Body of pancreas (tissue), 4 donors: ENCODE measurements around the gene PECR. TPM values are rescaled to one million over a fixed set of nuclear protein-coding genes. Genes with fewer than 3 reads are reported as not detected.

ENCODE experiments used
- ATAC-seq: fragments of 150-250 bp; one replicate; pipeline ENCODE4 v1.9.1; 2016
- DNase-seq, 4 donors: peaks; one replicate each; pipeline ENCODE4 v3.0.0-alpha.2; 2019
- H3K27ac ChIP-seq, 4 donors: fragments of 200-600 bp; sonication (generic); 1 replicate in 3 of 4; 2 replicates in 1 of 4; pipeline versions ENCODE4 v1.5.1 to v1.6.1; 2016 to 2019; ENCODE audit warnings: mild to moderate bottlenecking in 1 of 4, mixed read lengths in 1 of 4, moderate library complexity in 1 of 4
- H3K27me3 ChIP-seq, 2 donors: fragments of 200-600 bp; sonication (generic); one replicate each; pipeline ENCODE4 v1.6.0; 2016; ENCODE audit warnings: mild to moderate bottlenecking in 1 of 2
- H3K36me3 ChIP-seq, 2 donors: fragments of 200-600 bp; sonication (generic); replicated peaks in 1 of 2; 2 replicates each; pipeline ENCODE4 v1.5.1; 2016; ENCODE audit warnings: low read depth in 2 of 2; ENCODE audit not compliant: insufficient read depth in 1 of 2
- H3K4me1 ChIP-seq: fragments of 200-600 bp; sonication (generic); one replicate; pipeline ENCODE4 v1.6.0; 2016
- H3K4me3 ChIP-seq, 2 donors: fragments of 200-600 bp; sonication (generic); 1 replicate in 1 of 2; 2 replicates in 1 of 2; pipeline ENCODE4 v1.5.1; 2016 to 2019
- H3K9me3 ChIP-seq, 3 donors: fragments of 200-600 bp; sonication (generic); 1 replicate in 2 of 3; 2 replicates in 1 of 3; pipeline ENCODE4 v1.5.1; 2016
- POLR2A ChIP-seq, 3 donors: fragments of 450-650 bp; IDR thresholded peaks; one replicate each; pipeline ENCODE4 v1.6.1; 2016; ENCODE audit warnings: antibody characterized with exemption in 3 of 3, mild to moderate bottlenecking in 2 of 3
- WGBS, 2 donors: methylation state at CpG; one replicate each; pipeline ENCODE4 v1.1.5; 2017; 5-methylcytosine and 5-hydroxymethylcytosine counted together
- intact Hi-C: fragments of 100-400 bp; cut with DNase I; formaldehyde crosslinking; loops from one replicate; pipeline ENCODE4 v1.15.1; 2023
- total RNA-seq, 2 donors: library from RNA; depleted of rRNA; stranded (reverse); fragments of >200 nt; gene quantifications; one replicate each; pipeline ENCODE4 v1.1.0, GENCODE V29; 2016
- TF ChIP-seq, protein P1 (sequence below), 7 experiments: fragments of 450-650 bp in 4 of 7; fragments of 200-600 bp in 3 of 7; sonication (generic) in 3 of 7; IDR thresholded peaks; one replicate each; pipeline ENCODE4 v1.5.1; 2016 to 2019; ENCODE audit warnings: antibody characterized with exemption in 7 of 7

The PECR gene
- total RNA-seq, 2 donors from 2014 or later: 5.9 to 6.5 TPM

DNA sequence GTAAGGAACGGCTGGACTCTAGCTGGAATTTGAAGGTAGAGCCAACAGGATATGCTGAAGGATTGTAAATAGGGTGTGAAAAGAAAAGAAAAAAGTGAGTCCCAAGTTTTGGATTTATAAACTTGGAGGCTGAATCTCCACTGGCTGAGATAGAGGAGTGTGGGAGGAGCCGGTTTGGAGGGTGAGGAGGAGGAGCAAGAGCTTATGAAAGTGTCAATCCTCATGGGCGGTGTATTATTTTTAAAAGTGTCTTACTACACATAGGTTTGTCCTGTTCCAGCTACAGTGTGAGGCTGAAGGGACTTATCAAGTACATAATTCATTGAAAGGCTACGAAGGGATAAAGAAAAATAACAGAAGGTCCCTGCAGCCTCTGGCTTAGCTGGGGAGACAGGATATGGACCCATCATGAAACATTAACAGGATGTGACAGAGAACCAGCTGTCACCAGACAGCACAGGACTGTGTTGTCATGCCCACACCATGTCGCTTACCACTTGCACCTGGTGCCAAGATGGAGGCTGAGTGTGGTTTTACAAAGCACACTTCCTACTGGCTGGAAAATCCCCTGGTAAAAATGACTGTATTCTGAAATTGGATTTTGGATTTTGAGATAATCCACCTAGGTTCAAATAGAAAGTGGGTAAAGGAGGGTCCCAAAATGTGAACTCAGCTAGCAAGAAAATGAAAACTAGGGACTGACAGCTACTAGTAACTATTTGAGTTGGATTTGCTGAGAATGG, 65.7 kb downstream of the PECR start:
- ATAC-seq: no peak
- no peaks in the 10 kb centered on the region for H3K9me3 ChIP-seq
- DNase-seq: no peak
- intact Hi-C loops: no loop called here
- no peak overlapping the region for H3K27ac ChIP-seq
- peaks cover 7% of the 10 kb centered on the region for H3K4me1 ChIP-seq
- H3K27me3 ChIP-seq: no peaks in the 10 kb centered on the region
- TF ChIP-seq, protein P1, sequence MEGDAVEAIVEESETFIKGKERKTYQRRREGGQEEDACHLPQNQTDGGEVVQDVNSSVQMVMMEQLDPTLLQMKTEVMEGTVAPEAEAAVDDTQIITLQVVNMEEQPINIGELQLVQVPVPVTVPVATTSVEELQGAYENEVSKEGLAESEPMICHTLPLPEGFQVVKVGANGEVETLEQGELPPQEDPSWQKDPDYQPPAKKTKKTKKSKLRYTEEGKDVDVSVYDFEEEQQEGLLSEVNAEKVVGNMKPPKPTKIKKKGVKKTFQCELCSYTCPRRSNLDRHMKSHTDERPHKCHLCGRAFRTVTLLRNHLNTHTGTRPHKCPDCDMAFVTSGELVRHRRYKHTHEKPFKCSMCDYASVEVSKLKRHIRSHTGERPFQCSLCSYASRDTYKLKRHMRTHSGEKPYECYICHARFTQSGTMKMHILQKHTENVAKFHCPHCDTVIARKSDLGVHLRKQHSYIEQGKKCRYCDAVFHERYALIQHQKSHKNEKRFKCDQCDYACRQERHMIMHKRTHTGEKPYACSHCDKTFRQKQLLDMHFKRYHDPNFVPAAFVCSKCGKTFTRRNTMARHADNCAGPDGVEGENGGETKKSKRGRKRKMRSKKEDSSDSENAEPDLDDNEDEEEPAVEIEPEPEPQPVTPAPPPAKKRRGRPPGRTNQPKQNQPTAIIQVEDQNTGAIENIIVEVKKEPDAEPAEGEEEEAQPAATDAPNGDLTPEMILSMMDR (IDR thresholded peaks at IDR 0.05): no peak
- no peak for TF ChIP-seq POLR2A (IDR thresholded peaks at IDR 0.05)
- no peaks in the 10 kb centered on the region for H3K36me3 ChIP-seq
- WGBS, 2 donors: 76 to 86% methylated on average over 5 of the region's 5 CpGs
- H3K4me3 ChIP-seq: no peak overlapping the region

GRCh38 chr2:216014986-216015385, 66.6 kb downstream of the PECR start:
- Histone ChIP-seq H3K4me3 (no peak overlapping the region), H3K27me3 (no peaks in the 10 kb centered on the region), H3K27ac (no peak overlapping the region), H3K4me1 (peaks cover 7% of the 10 kb centered on the region), H3K9me3 (no peaks in the 10 kb centered on the region), H3K36me3 (no peaks in the 10 kb centered on the region)
- 91 to 92% methylated on average over 23 of the region's 23 CpGs for WGBS, 2 donors
- TF ChIP-seq POLR2A (IDR thresholded peaks at IDR 0.05): no peak
- TF ChIP-seq, protein P1 (IDR thresholded peaks at IDR 0.05): no peak
- intact Hi-C loops: no loop called here
- DNase-seq (no peak), ATAC-seq (no peak)

- Histone ChIP-seq H3K36me3 (no peaks in the 10 kb centered on the region), H3K4me3 (no peak overlapping the region), H3K27ac (no peak overlapping the region), H3K27me3 (no peaks in the 10 kb centered on the region), H3K9me3 (no peaks in the 10 kb centered on the region), H3K4me1 (peaks cover 7% of the 10 kb centered on the region)
- no peak for DNase-seq
- WGBS, 2 donors: 79 to 84% methylated on average over 8 of the region's 8 CpGs
- intact Hi-C loops: no loop called here
- no peak for TF ChIP-seq POLR2A (IDR thresholded peaks at IDR 0.05)
- TF ChIP-seq, protein P1 (IDR thresholded peaks at IDR 0.05): no peak
- no peak for ATAC-seq
These were observed 67.6 kb downstream of the PECR start for GRCh38 chr2:216014006-216014405.

- no peaks in the 10 kb centered on the region for H3K36me3 ChIP-seq
- H3K27ac ChIP-seq: peak within 1 kb of the TSS; percentile 20 to 69 (median 60)
- peak; percentile 78 to 84 (median 80) for DNase-seq
- no peaks in the 10 kb centered on the region for H3K27me3 ChIP-seq
- WGBS, 2 donors: 1% methylated on average over 17 to 70 of the region's 70 CpGs
- no peaks in the 10 kb centered on the region for H3K9me3 ChIP-seq
- peaks cover 7% of the 10 kb centered on the region for H3K4me1 ChIP-seq
- H3K4me3 ChIP-seq: peak within 1 kb of the TSS in 1 of 2 donors; percentile 74
- intact Hi-C loops: no loop called here
- peak; percentile 95 for ATAC-seq
- TF ChIP-seq, protein P1 (IDR thresholded peaks at IDR 0.05): peak; percentile 49 to 89 (median 74)
- peak in 1 of 3 donors; percentile 18 for TF ChIP-seq POLR2A (IDR thresholded peaks at IDR 0.05)
These were observed 68.3 kb downstream of the PECR start, which contains the start of gene MREG for GRCh38 chr2:216013080-216013909. Gene MREG, minus strand, starts transcription at chr2:216013551. Its CDS starts 224 bp downstream, at chr2:216013327.
